HEK293 (cell line): ENCODE results near the gene TSR3.

ENCODE experiments used
- RBAK ChIP-seq: fragments of 450-650 bp; formaldehyde crosslinking; IDR thresholded peaks from 2 replicates; pipeline ENCODE4 v1.5.1; 2016; ENCODE audit warnings: missing biosample characterization, missing genetic modification characterization
- TCF7L2 ChIP-seq: IDR thresholded peaks from 2 replicates; pipeline ENCODE4 v1.6.1; 2011; ENCODE audit warnings: low read depth, mild to moderate bottlenecking, inconsistent platforms, low read length, moderate library complexity, borderline replicate concordance
- ZNF174 ChIP-seq: fragments of 450-650 bp; formaldehyde crosslinking; IDR thresholded peaks from 2 replicates; pipeline ENCODE4 v1.5.0; 2017; ENCODE audit warnings: missing biosample characterization, mild to moderate bottlenecking, missing genetic modification characterization
- ZNF302 ChIP-seq: fragments of 450-650 bp; formaldehyde crosslinking; IDR thresholded peaks from 2 replicates; pipeline ENCODE4 v1.5.1; 2016; ENCODE audit warnings: missing biosample characterization, missing genetic modification characterization, low read depth
- TF ChIP-seq, protein P1 (sequence below): fragments of 450-650 bp; formaldehyde crosslinking; IDR thresholded peaks from 2 replicates; pipeline ENCODE4 v1.5.1; 2016; ENCODE audit warnings: missing biosample characterization, missing genetic modification characterization

- TF ChIP-seq TCF7L2 = no peak
- TF ChIP-seq, protein P1, sequence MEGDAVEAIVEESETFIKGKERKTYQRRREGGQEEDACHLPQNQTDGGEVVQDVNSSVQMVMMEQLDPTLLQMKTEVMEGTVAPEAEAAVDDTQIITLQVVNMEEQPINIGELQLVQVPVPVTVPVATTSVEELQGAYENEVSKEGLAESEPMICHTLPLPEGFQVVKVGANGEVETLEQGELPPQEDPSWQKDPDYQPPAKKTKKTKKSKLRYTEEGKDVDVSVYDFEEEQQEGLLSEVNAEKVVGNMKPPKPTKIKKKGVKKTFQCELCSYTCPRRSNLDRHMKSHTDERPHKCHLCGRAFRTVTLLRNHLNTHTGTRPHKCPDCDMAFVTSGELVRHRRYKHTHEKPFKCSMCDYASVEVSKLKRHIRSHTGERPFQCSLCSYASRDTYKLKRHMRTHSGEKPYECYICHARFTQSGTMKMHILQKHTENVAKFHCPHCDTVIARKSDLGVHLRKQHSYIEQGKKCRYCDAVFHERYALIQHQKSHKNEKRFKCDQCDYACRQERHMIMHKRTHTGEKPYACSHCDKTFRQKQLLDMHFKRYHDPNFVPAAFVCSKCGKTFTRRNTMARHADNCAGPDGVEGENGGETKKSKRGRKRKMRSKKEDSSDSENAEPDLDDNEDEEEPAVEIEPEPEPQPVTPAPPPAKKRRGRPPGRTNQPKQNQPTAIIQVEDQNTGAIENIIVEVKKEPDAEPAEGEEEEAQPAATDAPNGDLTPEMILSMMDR (tag by site-specific recombination) = no peak
- TF ChIP-seq ZNF302 (tag by site-specific recombination) = no peak
- TF ChIP-seq RBAK (tag by site-specific recombination) = no peak
- no peak for TF ChIP-seq ZNF174 (tag by site-specific recombination)
Observed at GRCh38 chr16:1351582-1352362, at the start of gene TSR3, which contains the start of gene GNPTG.
